ENCODE data around the gene MAL.

MAL gene

DNA sequence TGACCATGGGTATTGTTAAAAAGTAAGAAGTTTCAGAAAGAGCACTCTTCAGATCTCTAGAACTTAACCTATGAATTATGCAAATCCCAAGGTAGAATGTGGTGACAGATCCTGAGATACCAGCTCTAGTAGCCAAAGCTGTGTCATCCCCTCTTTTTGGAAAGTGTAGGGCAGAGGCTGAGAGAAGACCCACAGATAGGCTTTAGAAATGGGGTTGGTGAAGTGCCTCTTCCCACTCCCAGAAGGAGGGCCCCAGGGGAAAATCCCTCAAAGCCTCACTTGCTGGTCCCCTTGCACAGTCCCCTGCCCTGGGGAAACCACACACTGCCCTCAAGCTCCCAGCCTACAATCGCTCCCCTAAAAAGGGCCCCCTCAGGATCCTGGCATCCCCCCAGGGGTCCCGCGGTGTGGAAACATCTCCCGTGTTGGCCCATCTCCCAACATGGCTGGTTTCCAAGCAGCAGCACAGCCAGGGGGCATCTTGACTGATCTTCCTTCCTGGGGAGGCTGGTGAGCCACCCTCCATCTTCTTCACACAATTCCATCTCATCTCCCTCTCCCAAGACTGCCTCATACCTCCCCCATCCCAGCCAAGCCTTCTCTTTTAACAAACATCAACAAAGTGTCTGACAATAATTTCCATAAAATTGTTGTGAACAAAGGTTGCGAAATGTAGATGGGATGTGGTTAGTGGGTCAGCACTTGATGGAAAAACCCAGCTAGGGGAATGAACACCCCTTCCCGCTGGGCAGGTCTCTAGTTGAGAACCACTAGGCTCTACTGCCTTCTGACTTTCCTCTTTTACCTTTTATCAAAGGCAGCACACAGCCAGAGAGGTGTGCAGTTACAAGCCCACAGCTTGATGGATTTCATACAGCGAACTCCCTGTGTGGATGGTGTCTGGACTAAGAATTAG lies 25.1 kb downstream of the MAL start:
- DNase-seq = no peak

DNA sequence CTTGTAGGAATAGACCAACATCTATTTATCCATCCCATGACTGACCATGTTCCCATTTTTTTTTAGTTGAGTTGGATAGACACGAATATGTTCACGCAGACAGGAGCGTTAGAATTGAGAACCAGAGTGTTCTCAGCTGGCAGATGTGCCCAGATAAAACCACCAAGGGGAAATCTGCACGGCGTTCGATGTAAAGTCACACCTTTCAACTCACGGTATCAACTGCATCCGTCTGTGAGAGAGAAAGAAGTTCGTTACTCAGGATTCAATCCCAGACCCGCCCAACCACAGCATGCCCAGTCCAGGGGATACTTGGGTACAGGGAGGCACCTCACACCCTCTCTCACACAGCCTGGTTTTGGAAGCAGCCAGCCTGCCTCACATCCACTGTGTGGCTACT lies 26.1 kb downstream of the MAL start:
- DNase-seq = no peak

DNA sequence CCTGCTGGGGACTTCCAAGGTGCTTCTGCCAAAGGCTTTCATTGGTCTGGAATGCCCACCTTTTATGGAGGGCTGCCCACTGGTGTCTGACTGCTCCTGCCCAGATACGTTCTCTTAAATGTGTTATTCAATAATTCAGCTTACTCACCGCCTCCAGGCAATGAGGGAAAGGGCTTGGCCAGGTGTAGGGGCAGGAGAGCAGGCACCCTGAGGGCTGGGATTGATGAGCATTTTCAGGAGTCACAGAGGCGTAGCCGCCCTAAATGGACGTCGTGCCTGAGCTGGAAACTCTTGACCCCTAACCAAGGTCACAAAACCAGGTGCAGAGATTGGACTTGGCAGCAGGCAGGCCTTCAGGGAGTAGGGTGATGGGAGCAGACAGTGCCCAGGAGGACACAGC lies 26.8 kb downstream of the MAL start:
- no peak for DNase-seq

DNA sequence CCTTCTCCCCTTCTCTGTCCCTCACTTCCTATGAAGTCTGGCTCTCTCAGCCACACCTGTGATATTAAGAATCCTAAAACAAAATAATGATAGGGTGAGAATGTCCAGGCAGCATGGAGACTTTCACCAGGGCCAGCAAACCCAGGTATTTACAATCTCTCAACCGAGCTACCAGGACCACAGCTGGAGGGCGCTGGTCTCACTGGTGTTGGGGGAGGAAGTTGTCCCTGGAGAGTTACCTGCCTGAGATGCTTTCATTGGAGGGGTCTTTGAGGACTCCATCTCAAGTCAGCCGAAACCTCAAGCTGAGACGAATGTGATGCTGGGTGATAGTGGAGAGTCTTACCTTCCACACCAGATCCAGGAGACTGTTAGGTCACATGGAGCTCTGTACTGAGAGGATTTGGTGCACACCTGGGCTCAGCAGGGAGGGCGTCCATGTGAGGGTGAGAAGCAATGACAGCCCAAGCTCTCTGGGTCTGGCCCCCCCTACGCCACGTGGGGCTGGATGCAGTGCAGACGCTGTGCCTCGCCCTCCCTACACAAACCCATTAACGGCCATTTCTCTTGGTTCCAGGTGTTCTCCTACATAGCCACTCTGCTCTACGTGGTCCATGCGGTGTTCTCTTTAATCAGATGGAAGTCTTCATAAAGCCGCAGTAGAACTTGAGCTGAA lies 27.4 kb downstream of the MAL start:
- no peak for DNase-seq

DNA sequence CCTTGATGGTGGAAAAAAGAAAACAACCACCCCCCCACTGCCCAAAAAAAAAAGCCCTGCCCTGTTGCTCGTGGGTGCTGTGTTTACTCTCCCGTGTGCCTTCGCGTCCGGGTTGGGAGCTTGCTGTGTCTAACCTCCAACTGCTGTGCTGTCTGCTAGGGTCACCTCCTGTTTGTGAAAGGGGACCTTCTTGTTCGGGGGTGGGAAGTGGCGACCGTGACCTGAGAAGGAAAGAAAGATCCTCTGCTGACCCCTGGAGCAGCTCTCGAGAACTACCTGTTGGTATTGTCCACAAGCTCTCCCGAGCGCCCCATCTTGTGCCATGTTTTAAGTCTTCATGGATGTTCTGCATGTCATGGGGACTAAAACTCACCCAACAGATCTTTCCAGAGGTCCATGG lies 28.0 kb downstream of the MAL start:
- DNase-seq = no peak

DNA sequence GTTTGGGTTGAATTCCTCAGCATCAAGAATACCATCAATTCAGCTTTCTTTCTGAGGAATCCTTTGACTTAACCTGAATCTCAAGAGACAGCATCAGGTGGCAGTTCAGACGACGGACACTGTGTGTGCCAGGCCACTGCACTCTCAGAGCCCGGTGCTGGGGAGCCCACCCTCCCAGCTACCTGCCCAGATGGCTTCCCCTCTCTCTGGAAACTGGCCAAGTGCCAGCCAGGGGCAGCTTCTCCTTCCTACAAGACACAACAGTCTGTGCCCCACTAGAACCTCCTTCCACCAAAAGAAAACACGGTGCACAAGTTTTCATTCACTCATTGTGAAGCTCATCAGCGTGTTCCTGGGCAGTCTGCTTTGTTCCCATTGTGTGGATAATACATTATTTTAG lies 28.5 kb downstream of the MAL start:
- no peak for DNase-seq

DNA sequence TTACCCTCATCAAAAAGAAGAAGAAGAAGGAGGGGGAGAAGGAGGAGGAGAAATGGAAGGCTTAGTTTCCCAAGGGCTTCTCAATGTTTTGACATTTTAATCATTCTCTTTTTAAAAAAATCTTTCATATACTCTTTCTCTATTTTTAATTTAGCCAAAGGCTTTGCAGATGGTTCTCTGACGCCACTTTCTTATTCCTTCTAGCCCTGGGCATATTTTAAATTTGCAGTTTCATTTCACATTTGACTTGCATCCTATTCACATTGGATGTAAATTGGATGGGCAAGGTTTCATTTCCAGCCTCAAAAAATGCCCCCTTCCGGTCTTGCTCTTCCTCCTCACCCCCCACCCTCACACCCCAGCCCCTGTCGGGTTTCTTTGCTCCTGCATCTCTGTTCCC lies 29.8 kb downstream of the MAL start:
- no peak for DNase-seq

DNA sequence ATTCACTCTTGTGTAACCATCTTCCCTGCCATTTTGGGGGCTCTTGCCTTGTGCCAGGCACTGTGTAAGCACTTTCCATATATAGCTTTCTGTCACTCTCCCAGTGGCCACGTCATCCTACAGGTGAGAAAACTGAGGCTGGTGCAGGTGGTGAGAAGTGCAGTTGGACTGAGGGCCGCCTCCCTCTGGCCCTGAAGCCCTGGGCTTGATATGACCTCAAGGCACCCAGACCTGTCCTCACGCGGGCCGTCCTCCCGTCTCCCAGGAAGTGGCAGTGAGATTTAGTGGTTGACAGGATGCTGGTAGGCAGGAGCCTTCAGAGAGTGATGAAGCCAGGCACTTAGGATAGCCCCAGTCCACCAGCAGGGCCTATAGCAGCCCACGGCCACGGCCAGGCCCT lies 30.5 kb downstream of the MAL start:
- DNase-seq = no peak

DNA sequence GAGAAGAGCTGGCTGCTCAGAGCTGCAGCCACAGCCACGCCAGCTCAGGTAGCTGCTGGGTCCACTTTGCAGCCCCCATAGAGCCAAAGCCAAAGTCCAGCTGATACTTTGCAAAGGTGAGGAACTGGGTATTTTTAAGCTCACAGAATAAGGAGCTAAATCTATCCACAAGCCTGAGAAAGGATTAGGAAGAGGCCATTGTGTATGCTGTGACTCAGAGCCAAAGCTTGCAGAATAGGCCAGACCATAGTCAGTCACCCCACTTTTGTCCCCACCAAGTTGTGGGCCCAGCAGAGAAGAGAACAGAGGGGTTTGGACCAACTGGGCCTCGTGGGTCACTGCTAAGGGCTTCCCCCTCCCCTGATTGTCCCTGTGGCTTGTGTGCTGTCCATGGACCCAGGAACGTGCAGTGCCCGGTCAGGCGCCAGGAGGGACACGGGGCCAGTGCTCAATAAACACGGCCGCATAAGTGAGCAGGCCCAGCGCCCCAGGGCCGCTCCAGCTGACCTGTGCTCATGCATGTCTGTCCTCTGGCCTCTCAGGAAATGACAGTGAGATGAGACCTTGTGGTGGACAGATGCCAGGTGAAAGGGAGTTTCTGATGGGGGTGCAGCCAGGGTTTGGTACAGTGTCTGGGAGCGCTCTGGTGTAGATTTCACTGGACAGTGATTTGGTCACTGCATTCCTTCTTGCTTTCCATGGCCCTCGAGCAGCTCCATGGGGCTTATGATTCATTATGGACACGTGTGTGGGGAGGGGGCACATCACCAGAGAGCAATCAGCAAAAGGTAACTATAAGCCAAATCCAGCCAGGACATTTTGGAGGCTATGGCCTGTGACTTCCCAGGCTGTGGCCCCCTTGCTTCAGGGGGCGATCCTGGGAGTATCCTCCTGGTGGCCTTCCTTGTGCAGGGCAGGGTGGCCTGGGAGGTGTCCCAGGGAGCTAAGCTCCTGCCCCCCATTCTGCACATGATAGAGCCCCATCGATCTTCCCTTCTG lies 31.3 kb downstream of the MAL start:
- DNase-seq = no peak

DNA sequence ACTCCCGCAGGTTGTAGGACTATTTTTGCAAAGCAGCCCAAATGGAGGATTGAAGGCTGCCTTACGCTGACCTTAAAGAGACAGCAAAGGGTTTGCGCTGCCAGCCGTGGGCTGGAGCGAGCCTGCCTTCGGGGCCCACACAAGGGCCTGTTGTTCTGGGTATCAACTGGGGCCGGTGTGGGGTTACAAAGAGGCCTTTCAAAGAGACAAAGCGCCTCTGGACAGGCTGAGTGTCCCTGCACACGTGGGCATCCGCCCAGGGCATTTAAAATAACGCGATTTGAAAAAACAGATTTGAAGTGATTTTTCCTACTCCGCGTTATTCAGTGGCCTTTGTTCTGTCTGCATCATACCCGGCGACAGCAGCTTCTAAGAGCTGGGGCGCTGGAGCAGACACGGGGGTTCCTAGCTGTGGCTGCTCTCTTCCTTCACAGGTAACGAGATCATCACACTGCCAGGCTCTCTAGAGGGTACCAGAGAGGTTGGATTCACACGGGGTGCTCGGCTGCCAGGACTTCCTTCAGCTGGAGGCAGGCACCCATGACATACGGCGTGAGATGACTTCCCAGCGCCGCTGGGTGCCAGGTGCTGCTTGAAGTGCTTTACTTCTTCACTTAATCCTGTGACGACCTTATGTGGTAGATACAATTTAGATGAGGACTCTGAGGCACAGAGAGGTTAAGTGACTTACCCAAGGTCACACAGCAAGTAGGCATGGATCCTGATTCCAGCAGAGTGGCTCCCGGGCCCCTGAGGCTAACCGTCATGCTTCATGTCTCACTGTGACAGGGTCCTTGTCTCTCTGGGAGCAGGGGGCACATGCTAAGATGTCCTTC lies 32.2 kb downstream of the MAL start:
- no peak for DNase-seq

DNA sequence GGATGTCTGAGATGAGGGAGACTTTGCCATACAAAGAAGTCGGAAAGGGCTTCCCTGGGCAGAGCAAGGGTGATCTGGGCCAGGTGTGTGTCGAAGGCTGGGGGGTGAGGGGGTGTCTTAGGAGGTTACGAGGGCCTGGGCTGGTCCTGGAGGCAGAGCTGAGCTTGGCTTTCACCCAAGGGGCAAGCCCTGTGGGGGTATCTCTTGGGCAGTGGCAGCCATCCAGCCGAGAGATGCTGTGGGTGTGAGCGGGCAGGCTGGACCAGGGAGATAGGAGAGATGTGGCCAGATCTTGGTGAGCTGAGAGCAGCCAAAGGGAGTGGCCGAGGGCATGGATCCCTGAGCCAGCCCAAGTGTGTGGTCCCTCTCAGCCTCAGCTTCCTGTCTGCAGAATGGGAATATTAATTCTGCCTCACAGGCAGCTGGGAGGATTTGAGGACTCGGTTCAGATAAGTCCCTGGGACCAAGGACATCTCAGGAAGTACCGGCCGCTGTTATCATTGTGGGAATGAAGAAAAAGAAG lies 33.0 kb downstream of the MAL start:
- DNase-seq = no peak

DNA sequence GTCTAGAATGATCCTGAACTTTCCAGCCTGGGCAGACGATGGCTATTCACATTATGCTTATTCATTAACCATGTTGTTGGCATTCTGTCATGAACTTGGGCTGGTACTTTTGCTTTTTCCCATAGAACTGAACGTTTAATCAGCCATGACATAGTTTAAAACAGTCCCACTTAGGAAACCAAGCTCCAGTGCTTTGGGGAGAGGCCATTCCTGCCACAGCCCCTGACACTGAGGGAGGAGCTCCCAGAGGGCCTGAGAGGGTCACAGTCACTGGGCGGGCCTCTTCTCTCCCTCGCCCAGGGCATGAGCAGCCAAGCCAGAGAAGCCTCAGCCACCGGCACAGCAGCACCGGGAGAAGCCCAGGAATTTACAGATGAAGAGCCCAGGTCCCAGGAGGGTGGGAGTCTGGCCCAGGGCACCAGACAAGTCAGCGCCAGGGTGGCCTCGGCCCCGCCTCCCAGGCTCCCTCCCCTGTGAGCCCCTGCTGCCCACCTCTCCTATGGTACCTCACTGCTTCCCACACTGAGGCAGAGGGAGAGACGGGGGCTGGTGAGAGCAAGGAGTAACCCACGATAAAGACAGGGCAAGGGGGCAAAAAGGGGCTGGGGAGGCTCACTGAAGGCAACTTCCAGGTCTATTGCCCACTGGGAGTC lies 33.6 kb downstream of the MAL start:
- no peak for DNase-seq

DNA sequence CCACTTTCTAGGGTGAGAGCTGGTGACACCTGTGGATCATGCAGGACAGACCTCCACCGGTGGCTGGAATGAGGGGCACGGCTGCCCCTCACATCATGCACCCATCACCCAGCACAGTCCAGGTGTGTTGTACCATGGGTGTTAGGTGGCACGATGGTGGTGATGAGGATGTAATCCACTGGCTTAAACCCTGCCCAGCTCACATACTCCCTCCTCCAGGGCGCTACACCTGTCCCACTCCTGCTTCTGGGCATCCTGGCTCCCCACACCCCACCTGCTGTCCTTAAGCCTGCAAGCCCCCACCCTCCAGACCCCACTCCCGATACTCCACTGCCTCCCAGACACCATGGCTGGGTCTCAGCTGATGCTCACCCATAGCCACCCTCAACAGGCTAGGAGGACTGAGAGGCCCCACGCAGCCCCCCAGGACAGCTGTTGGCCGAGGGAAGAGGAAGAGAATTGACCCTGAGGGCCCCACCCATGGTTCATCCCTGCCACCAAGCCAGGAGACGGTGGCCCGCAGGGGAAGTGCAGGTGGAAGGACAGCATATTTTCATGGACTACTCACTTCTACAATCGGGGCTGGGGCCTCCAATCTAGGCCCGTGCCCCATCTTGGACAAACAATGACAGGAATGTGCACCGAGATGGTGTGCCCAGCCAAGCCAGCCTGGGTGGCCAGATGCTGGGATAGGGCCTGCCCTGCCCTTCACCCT lies 34.3 kb downstream of the MAL start:
- no peak for DNase-seq

DNA sequence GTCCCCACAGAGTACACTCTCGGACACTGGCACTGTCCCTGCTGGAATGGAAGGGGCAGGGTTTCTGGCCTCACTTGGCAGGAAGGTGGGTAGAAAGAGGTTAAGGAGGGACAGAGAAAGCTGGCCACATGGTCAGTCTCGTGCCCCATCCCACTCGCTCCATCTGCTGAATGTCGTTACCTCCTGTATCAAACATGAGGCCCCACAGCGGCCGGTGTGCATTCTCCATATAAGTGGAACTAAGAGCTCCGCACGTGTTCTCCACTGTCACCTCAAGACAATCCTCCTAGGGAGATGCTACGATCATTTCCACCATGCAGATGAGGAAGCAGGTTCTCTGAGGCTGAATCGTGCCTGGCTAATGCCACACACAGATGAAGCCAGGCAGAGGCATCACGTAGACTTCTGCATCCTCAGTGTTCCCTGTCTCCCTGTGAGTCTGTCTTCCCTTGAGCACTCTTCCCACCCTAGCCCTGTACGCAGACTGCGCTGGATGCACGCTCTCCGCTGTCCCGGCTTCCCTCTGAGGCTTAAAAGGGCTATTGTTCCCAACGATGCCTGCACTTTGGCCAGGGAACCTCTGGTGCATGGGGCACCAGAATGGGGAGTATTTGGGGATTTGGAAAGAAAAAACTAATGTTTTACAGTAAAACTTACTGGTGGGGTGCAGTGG lies 35.1 kb downstream of the MAL start:
- DNase-seq = no peak

DNA sequence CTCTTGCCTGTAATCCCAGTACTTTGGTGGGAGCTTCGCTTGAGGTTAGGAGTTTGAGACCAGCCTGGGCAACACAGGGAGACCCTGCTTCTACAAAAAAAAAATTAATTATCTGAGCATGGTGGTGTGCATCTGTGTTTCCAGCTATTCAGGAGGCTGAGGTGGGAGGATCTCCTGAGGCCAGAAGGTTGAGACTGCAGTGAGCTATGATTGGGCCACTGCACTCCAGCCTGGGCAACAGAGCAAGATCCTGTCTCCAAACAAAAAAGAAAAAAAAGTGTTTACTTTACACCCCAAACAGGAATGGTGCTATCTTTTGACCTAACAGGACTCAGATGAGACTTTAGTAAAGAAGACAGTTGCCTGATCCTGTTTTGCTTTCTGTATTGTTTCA lies 35.6 kb downstream of the MAL start:
- DNase-seq = no peak

DNA sequence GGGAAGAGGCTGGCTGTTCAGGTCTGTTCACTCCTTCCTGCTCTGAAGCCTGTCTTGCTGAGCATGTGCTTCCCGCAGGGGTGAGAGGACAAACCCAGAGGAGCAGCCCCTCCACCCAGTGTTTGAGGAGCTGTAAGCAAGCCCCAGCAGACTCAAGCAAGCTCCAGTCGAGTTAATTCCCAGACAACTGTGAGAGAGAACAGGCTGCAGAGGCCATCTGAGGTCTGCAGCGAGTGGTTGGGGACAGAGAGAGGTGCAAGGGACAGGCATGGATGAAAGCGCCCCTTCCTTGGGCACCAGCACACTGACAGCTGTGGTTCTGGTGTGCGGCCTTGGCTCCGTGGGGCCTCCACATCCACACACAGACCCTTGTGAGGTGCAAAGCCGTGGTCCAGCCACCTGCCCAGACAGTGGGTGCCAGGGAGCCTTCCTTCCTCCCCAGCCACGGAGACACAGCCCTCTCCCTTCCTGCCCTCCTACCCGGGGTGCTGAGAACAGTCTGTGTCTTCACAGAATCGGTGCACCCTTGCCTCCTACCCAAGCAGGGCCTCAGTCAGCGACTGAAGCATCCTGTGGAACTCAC lies 36.2 kb downstream of the MAL start:
- no peak for DNase-seq

DNA sequence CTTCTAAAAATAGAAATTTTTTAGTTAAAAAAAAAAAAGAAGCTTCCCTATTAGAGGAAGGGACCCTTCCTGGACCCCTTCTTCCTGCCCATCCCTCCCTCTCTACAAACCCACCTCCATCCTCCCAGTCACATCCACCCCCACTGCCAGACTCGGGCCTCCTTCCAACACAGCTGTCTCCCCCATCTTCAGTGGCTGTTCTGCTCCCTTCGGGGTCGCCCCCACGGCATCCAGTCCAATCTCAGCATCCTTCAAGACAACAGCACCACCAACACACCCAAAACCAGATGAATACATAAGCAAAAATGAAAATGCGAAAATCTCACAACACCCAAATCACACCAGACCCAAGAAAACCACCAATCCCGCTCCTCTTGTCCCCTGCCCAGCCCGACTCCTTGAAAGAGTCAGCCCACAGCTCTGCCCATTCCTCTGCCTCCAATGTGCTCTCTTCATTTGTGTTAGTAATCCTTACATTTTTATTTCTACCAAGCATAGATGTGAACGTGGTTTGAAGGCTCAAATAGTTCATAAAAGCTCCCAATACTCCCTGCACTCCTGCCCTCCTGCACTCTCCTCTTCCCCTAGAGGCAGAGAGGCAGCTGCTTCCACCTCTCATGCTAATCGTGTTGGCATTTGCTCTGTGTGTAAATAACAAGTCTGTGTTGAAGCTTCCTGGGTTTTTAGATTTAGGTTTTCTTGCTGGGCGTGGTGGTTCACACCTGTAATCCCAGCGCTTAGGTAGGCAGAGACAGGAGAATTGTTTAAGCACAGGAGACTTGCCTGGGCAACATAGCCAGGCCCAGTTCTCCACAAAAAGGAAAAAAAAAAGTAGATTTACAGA lies 37.0 kb downstream of the MAL start:
- DNase-seq = no peak

DNA sequence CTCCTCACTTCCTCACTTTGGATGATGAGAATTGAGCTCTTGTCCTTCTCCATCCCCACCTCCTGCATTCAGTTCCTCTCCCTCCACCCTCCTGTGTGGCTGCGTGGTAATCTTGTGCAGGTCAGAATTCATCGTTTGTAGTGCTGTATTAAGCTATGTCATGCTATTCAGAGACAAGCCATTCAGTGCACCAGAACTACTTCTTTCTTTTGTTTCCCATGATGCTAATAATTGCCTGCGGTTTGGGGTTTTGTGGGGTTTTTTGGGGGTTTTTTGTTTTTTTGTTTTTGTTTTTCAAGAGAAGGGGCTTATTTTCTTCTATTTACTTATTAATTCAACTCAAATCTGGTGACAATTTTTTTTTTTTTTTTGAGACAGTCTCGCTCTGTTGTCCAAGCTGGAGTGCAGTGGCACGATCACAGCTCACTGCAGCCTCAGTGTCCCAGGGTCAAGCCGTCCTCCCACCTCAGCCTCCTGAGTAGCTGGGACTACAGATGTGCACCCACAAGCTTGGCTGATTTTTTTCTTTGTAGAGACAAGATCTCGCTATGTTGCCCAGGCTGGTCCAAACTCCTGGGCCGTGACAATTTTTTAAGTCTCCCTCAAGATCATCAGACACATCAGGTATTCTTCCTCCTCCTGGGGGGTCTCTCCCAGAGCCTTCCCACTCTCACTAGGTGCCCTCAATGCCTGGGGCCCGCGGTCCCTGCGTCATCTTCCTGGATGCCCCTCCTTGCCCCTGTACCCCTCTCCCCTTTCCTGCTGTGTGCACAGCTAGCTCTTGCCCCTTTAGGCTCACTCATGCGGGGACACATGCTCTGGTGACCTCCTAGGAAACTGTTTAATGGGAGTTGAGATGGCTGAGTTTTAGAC lies 37.8 kb downstream of the MAL start:
- no peak for DNase-seq
